Transverse colon (tissue), 4 donors: ENCODE results near the gene COL11A2.

ENCODE experiments used
- EP300 ChIP-seq: sonication (generic); formaldehyde crosslinking; IDR thresholded peaks from one replicate; pipeline ENCODE4 v1.6.1; 2017; ENCODE audit warnings: antibody characterized with exemption, low read depth
- POLR2A ChIP-seq: fragments of 450-650 bp; IDR thresholded peaks from one replicate; pipeline ENCODE4 v1.6.1; 2016; ENCODE audit warnings: antibody characterized with exemption, mild to moderate bottlenecking, moderate library complexity
- POLR2AphosphoS5 ChIP-seq, 3 donors: sonication (generic); formaldehyde crosslinking; IDR thresholded peaks; one replicate each; pipeline ENCODE4 v1.6.1; 2016; ENCODE audit warnings: antibody characterized with exemption in 3 of 3
- TF ChIP-seq, protein P1 (sequence below), 5 experiments: fragments of 200-600 bp in 3 of 5; fragments of 450-650 bp in 2 of 5; sonication (generic) in 3 of 5; IDR thresholded peaks; 1 replicate in 2 of 5; 2 replicates in 3 of 5; pipeline ENCODE4 v1.5.1; 2016 to 2017; ENCODE audit warnings: antibody characterized with exemption in 5 of 5, inconsistent platforms in 3 of 5, mild to moderate bottlenecking in 2 of 5, moderate library complexity in 1 of 5

- TF ChIP-seq, protein P1, sequence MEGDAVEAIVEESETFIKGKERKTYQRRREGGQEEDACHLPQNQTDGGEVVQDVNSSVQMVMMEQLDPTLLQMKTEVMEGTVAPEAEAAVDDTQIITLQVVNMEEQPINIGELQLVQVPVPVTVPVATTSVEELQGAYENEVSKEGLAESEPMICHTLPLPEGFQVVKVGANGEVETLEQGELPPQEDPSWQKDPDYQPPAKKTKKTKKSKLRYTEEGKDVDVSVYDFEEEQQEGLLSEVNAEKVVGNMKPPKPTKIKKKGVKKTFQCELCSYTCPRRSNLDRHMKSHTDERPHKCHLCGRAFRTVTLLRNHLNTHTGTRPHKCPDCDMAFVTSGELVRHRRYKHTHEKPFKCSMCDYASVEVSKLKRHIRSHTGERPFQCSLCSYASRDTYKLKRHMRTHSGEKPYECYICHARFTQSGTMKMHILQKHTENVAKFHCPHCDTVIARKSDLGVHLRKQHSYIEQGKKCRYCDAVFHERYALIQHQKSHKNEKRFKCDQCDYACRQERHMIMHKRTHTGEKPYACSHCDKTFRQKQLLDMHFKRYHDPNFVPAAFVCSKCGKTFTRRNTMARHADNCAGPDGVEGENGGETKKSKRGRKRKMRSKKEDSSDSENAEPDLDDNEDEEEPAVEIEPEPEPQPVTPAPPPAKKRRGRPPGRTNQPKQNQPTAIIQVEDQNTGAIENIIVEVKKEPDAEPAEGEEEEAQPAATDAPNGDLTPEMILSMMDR (IDR thresholded peaks at IDR 0.05), result no peak
- TF ChIP-seq POLR2A (no peak), EP300 (no peak), POLR2AphosphoS5 (IDR thresholded peaks at IDR 0.05) (no peak)
Observed at GRCh38 chr6:33185654-33186187, 6.5 kb downstream of the COL11A2 start.
